ENCODE measurements around the gene ZNF492.
A peak's percentile ranks its signal among the peaks of the same experiment; 100 is the strongest.
"Not testable (repeated sequence)": the region's sequence is repeated elsewhere in the genome, so short reads cannot be mapped to it uniquely, and the experiment has no call there.

Gene ZNF492

DNA sequence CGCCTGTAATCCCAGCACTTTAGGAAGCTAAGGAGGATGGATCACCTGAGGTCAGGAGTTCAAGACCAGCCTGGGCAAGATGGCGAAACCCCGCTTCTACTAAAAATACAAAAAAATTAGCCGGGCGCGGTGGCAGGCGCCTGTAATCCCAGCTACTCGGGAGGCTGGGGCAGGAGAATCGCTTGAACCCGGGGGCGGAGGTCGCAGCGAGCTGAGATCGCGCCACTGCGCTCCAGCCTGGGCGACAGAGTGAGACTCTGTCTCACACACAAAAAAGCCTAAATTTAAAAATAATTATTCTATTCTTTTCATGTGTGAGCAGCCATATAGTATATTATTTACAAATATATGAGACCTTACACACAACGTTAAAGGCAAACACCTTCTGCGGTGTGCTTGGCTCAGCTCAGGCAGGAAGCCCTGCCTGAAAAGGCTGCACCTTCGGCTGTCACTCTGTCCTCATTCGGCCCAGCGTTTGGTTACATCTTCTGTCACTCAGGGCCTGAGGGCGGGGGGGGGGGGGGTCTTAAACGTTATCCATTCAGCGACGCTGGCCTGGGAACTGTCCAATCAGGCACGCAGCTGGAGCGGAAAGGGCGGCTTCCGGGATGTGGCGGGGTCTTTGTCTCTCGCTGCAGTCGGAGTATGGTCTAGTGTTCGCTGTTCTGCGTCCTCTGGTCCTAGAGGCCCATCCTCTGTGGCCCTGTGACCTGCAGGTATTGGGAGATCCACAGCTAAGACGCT lies at the start of gene ZNF492:
Gene ZNF492, plus strand, starts transcription at position 619 of the 744 bp plus-strand sequence. CDS start 19,076 bp downstream, outside the sequence.
- peak; percentile 79 to 81 for DNase-seq

- no peak for DNase-seq
These were observed 38.7 kb upstream of the ZNF492 start for GRCh38 chr19:22595422-22595821.

GRCh38 chr19:22595918-22596341 lies 38.2 kb upstream of the ZNF492 start:
- DNase-seq: peak in 1 of 2 donors; percentile 2

GRCh38 chr19:22600690-22601648 lies 33.2 kb upstream of the ZNF492 start:
- DNase-seq: no peak

DNA sequence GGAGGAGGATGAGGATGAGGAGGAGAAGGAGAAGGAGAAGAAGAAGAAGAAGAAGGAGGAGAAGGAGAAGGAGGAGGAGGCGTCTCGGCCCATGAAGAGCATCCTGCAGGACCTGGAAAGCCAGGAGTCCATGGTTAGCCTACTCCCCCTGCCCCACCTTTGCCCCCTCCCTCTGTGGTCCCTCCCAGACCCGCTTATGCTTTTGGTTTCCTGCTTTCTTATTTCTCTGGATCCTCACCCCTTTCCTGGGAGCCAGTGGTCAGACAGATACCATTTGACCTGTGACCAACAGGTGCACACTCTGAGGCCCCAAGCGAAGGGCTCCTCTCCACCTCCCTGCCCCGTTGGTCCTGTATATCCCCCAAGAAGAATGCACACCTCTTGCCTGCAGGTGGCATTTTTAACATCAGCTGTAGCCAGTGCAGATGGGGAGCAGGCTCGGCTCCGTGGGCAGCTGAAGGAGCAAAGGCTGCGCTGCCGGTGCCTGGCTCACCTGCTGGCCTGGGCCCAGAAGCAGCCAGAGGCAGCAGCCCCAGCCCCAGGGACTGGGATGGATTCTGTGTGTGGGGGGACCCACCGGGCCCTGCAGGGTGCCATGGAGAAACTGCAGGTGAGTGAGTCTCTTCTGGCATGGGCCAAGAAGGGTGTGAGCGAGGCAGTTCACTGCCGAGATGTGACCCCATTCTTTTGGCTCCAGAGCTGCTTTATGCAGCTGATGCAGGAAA lies 32.1 kb upstream of the ZNF492 start:
- no peak for DNase-seq

DNA sequence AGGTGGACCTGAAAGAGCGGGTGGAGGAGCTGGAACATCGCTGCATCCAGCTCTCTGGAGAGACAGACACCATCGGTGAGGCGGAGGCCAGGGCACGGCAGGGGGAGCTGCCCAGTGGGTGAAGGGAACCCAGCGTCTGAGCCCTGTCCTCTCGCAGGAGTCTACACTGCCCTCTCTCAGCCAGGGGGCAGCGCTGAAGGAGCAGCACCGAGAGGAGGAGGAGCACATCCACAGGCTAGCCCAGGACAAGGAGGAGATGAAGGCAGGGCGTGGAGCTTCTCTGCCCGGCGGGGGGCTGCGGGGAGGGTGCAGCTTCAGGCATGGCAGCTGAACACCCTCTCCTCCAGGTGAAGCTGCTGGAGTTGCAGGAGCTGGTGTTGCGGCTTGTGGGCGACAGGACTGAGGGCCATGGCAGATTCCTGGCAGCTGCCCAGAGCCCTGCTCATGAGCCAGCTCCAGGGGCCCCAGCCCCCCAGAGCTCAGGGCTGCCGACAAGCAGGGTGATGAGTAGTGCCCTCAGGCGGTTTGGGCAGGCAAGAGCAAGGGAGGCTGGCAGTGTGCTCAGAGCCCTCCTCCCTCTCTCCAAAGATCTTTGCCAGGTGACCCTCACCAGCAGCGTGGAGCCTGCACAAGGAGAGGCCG lies 31.4 kb upstream of the ZNF492 start:
- no peak for DNase-seq

GRCh38 chr19:22603518-22604440 lies 30.3 kb upstream of the ZNF492 start:
- no peak for DNase-seq

DNA sequence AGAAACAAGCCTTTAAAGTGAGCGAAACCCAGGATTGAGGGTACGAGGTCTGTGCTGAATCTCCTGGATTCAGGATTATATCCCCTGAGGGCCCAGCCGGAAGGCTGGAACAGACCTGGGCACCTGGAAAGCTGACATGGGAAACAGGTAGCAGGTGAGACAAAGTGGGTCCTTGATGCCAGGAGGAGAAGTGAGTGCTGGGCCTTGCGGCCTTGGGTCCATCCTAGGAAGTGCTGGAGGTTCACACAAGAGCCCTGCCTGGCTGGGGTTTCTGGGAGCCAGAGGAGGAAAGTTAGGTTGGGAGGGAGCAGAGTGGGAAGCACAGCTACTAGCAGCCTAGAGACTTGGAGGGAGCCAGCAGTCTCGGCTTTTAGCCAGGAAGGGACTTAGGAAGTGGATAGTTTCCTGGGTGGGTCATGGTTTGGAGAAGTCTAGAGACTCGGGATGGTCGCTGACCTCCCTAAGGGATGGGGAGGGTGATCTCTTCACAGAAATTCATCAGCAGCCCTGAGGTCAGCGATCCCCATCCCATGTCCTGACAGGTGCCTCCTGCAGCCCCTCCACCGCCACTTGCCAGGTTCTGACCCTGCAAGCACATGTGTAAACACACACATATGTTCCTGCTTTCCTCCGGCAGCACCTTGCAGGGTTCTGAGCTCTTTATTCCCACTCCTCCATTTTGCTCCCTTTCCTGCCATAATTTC lies 29.4 kb upstream of the ZNF492 start:
- DNase-seq: no peak

- no peak for DNase-seq
These were observed 28.6 kb upstream of the ZNF492 start for GRCh38 chr19:22605275-22606211.

GRCh38 chr19:22606212-22606553 lies 27.9 kb upstream of the ZNF492 start:
- no peak for DNase-seq

DNA sequence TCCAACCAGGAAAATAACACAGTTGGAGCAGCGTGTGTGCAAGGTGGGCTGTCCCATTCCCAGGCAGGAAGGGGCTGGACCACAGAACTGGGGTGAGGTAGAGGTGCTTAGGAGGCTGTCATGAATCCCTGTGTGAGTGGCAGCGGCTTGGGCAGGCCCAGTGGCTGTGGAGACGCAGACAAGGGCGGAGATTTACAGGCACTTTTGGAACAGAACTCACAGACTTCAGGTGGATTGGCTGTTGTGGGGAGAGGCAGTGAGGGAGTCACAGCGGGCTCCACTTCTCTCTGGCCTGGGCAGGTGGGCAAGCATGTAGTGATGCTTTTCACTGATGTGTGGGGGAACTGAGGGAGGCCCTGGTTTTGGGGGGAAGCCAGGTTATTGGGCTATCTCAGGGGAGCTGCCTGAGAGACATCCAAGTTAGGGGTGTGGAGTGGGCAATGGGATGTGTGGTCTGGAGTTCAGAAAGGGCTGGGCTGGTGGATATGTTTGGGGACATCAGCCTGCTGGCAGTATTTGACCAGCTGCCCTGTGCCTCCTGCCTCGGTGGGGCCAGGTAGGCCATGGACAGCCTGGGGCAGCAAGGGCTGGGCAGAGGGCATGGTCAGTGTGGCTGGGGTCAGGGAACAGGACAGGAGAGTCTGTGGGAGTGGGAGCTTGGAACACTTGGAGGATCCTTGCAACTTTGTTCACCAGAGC lies 27.0 kb upstream of the ZNF492 start:
- DNase-seq: no peak

DNA sequence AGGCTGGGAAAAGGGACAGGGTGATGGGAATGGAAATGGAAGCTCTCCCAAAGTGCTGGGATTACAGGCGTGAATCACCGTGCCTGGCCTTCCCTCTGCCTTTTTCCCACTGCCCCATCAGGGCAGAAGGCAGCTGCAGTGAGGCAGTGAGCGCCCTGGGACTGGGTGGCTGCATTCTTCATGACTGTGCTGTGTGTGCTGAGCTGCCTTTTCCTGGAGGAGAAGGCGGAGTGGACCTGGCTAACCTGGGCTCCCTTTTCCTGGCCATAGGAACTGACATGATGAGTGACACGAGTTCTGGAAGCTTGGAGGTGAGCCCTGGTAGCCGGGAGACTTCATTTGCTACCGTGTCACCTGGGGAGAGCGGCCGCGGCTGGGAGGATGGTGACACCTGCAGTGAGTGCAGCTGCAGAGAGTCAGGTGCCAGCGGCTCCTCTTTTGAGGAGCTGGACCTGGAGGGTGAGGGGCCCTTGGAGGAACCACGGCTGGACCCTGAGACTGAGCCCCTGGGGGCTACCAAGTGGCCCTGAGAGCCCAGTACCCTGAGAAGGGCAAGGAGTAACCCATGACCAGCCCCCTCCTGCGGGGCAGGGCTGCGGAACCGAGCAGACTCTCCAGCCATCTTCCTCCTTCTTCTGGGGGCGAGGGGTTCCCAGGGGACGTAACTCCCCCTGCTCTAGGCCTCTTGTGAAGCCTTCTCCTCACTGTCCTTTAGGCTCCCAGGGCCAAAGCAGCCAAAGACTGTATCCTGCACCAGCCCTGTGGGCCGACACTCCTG lies 26.3 kb upstream of the ZNF492 start:
- DNase-seq: no peak

GRCh38 chr19:22608441-22608840 lies 25.7 kb upstream of the ZNF492 start:
- DNase-seq: no peak

GRCh38 chr19:22609630-22610029 lies 24.5 kb upstream of the ZNF492 start:
- no peak for DNase-seq

DNA sequence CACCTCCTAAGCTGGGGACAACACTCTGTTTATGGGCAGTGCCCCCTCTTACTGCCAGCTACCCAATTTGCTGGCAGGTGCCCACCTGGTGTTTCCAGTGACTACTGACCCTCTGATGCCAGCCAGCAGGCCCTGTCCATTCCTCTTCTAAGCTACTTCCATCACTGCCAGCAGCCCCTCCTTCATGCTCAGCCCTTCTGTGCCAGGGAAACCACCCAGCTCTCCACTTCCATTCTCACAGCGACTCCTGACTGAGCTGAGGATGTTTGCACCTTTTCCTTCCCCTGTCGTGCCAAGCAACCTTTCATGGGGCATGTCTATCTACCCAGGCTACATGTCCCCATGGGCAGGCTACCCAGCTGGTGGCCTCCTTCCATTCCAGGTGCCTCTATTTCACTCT lies 24.0 kb upstream of the ZNF492 start:
- DNase-seq: no peak

DNA sequence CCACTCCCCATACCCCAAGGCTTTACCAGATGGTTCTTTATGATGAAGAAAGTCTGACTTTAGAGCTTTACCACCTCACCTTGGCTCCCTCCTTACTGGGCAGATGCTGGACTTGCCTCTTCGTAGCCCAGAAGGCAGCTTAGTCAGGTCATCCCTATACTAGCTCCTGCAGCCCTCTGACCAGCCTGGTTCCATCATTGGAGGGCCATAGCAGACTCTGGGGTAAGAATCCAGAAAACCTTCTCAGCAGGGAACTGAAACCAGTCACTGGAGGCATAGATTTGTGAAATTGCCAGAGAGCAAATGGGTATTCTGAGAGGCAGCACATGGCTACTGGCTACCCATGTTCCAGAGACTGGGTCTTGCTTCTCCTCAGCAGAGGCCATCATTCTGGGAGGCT lies 21.8 kb upstream of the ZNF492 start:
- DNase-seq: no peak

- no peak for DNase-seq
These were observed 17.5 kb upstream of the ZNF492 start for GRCh38 chr19:22616659-22617058.

- not testable (repeated sequence) for DNase-seq
These were observed 16.9 kb upstream of the ZNF492 start for GRCh38 chr19:22617181-22617580.

All from stimulated activated CD4-positive, alpha-beta T cell treated with anti-CD3 and anti-CD28 coated beads, Interleukin-2, amount 100 ng/mL, for 24 hours (primary cell).